GM19467 (cell line): Measurements from ENCODE around the gene RARG.
"Not testable (repeated sequence)": the region's sequence is repeated elsewhere in the genome, so short reads cannot be mapped to it uniquely, and the experiment has no call there.

Experiments used
- ATAC-seq: cut with Tn5 transposase; IDR thresholded peaks from one replicate; pipeline ENCODE4 v1.9.1; 2021; ENCODE audit warnings: mild to moderate bottlenecking, moderate library complexity; ENCODE audit not compliant: unreplicated experiment

RARG gene

DNA sequence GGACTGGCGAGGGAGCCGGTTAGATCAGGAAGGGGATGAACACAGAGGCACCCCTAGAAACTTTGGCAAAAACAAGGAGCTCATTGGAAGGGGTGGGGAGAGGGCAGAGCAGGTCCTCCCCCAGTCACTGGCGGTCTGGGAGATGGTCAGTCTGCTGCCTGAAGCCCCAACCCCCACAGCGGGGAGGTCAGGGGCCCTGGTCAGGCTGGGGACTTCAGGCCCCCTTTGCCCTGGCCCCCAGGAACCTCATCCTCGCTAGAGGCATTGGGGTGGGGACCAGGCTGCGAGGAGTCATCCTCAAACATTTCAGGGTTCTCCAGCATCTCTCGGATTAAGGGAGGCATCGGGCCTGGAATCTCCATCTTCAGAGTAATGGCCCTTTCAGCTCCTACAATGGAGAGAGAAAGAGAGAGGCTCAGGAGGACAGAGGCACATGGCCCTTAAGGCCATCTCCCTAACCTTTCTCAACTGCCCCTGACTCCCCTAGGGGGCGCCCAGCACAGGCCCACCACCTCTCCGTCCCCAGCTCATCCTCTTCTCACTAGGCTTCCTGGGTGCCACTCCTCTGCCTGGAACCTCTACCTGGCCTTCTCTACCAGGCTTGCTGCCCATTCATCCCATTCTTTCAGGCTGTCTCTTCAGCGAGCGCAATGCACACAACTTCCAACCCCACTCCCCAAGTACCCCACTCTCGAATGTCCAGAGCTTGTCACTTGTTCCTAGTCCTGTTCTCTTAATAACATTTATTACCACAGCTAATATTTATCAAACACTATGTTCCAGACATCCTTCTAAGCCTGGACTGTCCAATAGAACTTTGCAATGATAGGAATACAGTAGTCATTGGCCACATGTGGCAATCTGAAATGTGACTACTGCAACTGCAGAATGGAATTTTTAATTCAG, 20.3 kb downstream of the RARG start:
- ATAC-seq = no peak

DNA sequence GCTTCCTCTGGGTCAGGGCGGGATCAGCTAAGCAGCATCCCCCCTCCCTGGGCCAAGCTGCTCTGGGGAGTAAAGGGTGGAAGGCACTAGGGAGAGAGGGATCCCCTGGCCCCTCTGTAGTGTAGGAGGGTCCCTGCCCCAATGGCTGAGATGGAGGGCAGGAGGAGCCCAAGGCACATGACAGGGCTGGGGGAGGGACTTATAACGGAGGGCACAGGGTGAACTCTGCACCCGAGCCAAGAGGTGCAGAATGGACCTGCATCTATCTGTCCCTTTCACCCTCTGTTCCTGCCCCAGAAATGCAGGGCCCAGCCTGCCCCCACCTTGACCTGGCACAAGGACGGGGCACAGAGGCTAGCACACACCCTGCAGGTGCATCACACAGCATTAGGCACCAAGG, 21.2 kb downstream of the RARG start:
- no peak for ATAC-seq

DNA sequence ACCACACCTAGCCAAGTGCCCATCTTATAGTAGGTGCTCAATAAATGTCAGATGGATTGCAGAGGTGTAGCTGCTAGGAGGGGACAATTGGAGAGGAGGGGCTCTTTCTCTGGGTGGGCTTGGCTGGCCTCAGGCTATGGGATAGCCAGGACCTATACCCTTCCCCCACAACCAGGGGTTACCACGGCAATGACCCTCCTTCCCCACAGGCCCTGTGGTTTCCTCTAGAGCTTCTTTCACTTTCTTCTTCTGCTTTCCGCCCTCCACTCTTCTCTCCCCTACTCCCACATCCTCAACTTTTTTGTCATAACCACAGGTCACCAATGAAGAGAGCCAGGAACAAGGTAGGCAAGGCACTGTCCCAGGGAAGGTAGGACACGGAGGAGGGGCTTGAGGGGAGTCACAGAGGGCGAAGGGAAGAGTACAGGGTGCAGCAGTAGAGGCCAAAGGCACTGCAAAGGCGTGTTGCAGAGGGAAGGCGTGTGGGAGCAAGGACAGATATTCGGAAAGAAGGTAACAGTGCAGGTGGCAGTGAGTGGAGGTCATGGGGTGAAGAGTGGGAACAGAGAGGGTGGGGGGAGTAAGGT, 23.0 kb downstream of the RARG start:
- no peak for ATAC-seq

DNA sequence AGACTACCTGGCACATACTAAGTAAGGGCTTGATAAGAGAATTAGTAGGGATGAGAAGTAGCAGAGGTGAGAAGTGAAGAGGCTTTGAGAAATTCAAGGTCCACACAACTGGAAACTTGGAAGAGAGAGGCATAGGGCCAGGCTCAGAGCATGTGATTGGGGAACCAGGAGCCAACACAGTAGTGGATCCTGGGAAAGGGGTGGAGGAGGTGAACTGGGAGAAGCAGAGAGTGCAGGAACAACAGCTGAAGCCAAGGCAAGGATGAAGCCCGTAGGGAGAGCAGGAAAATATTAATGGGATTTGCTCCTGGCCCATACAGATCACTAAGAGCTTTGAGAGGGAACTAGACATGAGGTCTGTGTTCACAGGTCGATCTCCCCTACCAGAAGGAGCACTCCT, 23.6 kb downstream of the RARG start:
- ATAC-seq = no peak

- ATAC-seq = peak; percentile 44
Observed at GRCh38 chr12:53207042-53207441, 25.0 kb downstream of the RARG start, which contains the start of gene ITGB7. Gene ITGB7, minus strand, starts transcription at chr12:53207251. Its CDS starts 6,808 bp downstream, at chr12:53200443.

DNA sequence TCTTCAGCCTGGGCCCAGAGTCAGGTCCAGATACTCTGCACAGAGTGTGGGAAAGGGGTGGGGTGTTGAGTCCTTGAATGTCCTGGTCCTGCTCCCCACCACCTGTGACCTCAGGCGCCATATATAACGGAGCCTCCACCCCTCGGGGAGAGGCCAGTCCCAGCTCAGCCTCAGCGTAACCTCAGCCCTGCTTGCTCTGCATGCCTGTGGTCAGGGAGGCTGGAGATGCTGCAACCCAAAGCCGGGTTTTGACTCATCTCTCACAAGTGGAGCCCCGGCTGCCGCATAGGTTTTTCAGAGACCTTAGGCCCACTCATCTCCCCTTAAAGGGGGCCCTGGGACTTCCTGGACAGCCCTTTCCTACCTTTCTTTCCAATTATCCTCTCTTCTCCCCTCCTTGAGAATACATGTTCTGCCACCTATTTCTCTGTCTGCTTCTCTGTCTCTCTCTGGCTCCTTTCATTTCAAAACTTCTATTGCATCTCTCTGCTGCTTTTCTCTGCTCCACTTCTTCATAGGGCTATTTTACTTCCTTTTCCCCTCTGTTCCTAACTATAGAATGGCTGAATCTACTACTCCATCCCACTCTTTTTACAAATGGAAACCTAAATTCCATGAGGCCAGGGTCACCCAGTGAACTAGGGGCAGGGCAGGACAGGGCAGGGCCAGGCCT, 26.1 kb downstream of the RARG start:
- ATAC-seq = peak; percentile 61

DNA sequence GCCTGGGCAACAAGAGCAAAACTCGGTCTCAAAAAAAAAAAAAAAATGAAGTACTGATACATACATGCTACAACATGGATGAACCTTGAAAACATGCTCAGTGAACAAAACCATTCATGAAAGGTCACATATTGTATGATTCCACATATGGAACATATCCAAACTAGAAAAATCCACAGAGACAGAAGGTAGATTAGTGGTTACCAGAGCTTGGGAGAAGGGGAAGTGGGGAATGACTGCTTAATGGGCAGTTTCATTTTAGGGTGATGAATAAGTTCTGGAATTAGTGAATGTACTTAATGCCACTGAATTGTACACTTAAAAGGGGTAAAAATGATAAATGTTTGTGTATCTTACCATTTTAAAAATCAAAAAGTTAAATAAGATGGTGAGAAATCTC, 27.7 kb downstream of the RARG start:
- ATAC-seq = no peak

- ATAC-seq = not testable (repeated sequence)
Observed at GRCh38 chr12:53202316-53202715, 29.7 kb downstream of the RARG start.

DNA sequence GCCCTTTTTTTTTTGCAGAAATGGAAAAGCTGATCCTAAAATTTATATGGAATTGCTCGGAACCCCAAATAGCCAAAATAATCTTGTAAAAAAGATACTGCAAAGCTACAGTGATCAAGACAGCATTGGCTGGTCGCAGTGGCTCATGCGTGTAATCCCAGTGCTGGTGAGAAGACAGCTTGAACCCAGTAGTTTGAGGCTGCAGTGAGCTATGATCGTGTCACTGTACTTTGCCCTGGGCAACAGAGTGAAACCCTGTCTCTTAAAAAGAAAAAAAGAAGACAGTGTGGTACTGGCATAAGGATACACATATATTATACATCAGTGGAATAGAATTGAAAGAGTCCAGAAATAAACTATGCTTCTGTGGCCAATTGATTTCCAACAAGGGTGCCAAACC, 30.4 kb downstream of the RARG start:
- no peak for ATAC-seq

GRCh38 chr12:53201177-53201541, 30.9 kb downstream of the RARG start:
- ATAC-seq = no peak

GRCh38 chr12:53200458-53201176, 31.4 kb downstream of the RARG start:
- peak; percentile 51 for ATAC-seq

GRCh38 chr12:53200107-53200457, 31.9 kb downstream of the RARG start:
- ATAC-seq = peak; percentile 9

DNA sequence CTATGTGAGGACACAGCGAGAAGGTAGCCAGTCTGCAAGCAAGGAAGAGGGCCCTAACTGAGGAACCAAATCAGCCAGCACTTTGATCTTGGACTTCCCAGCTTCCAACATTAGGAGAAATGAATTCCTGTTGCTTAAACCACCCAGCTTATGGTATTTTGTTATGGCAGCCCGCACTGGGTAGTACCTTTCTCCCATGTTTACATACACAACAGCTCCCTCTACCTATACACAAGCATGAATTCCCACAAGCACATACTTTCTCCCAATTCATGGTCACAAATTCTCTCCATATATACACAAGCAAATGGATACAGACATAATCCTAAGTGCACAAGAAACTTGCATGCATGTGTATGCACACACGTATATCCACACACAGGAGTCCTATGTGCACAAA, 32.3 kb downstream of the RARG start:
- ATAC-seq = no peak

GRCh38 chr12:53198486-53199110, 33.4 kb downstream of the RARG start:
- ATAC-seq = no peak

DNA sequence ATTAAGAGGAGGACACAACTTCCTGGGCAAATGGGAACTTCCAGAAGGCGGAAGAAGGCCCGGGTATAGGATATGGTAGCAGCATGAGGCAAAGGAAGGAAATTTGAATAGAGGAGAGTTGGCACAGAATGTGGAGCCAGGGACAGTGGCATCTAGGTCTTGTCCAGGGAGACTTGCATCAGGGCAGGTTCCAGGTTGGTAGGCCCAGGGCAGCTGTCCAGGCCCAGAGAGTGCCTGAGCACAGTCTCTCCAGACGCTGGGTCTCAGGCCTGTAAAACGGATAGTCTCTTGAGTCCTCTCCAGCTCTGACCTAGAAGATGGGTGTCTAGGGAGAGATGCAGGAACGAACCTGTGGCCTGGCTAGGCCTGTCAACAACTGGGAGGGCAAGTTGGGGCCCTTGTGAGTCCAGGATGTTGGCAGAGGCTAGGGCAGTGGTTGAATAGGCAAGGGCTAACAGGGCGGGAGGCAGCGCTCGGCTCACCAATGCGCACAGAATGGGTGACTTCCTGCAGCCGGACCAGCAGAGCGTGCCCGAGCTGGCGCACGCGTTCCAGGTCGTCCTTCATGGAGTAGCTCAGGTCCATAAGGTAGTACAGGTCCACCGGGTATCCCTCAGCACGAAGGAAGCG, 34.9 kb downstream of the RARG start:
- no peak for ATAC-seq

- no peak for ATAC-seq
Observed at GRCh38 chr12:53196486-53196885, 35.5 kb downstream of the RARG start.

DNA sequence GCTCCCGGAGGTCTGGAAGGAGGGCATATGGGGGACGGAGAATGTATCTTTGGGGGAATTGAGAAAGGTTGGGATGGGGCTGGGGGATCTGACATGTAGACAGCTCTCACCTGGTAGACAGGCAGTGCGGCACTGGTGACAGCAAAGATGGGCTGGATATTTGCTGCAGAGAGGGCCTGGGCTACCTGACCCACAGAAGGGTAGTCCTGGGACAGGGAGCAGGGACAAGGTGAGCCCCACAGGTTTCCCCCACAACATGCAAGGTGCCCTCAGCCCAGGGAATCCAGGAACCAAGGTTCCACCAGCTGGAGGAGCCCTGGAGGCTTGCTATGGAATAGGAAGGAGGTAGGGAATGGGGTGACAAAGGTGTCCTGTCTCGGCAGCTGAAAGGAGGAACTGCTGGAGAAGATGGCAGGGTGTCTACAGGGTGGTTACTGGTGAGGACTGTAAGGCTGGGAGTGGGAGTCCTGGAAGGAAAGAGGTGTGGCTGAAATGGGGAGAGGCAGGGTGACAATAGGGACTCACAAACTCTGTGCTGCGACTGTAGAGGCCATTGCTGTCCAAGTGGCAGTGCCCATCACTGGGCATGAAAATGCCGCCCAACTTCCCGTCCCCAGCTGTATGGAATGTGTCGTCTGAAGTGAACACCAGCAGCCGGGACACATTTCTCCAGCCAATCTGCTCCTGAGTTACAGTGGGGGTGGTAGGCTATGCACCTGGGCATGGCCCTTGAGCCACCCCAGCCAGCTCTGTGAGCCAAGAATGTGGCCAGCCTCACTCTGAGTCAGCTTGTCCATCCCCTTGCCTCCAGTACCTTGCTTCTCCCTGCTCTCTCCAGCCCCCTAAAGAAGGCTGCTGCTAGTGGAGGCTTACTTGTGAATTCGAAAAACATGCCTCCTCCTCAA, 36.2 kb downstream of the RARG start:
- ATAC-seq = no peak

DNA sequence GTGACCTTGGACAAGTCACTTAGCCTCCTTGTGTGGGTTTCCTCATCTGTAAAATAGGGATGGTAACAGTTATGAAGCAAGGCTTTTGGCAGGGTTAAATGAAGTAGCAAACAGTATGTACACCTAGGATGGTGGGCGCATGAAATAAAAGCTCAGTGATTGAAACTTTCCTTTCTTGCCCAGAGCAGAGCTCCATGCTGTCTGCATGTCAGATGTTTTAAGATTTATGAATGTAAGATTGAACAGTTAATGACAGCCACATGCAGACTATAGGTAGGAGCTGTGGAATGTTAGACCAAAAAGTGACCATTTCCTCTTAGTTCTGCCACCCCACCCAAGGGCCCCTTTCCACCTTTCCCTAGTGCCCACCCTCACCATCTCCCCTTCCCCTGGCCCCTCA, 37.0 kb downstream of the RARG start:
- ATAC-seq = no peak

GRCh38 chr12:53193985-53194716, 37.9 kb downstream of the RARG start:
- ATAC-seq = no peak
